ENCODE data around the gene TGFB3.

- peak in 1 of 4 experiments; percentile 8 for TF ChIP-seq CTCF (IDR thresholded peaks at IDR 0.05)
- peak; percentile 71 to 82 for TF ChIP-seq POLR2A (IDR thresholded peaks at IDR 0.05)
These were observed at the start of gene TGFB3 for GRCh38 chr14:75981426-75982265.

Measured in uterus (tissue), 2 donors.